Kidney (tissue), 14 donors: ENCODE measurements around the gene OR6A2. TPM values are rescaled to one million over a fixed set of nuclear protein-coding genes. Genes with fewer than 3 reads are reported as not detected.

Experiments used
- DNase-seq, 5 donors: peaks; one replicate each; pipeline ENCODE4 v3.0.0-alpha.2; 2013 to 2020
- FAIRE-seq: peaks from 2 replicates; lab custom pipeline; 2012; peaks lifted over from hg19 to GRCh38; lab: Jason Lieb, UNC
- H3K27ac ChIP-seq, 2 donors: one replicate each; pipeline ENCODE4 v1.7.0; 2013; ENCODE audit warnings: low read depth in 2 of 2, low read length in 2 of 2, inconsistent platforms in 1 of 2
- H3K27me3 ChIP-seq: one replicate; pipeline ENCODE4 v1.7.1; 2013; ENCODE audit warnings: low read length, inconsistent platforms; ENCODE audit not compliant: control insufficient read depth, insufficient read depth
- H3K36me3 ChIP-seq, 3 donors: one replicate each; pipeline versions ENCODE4 v1.7.0 to v1.7.1; 2013; ENCODE audit warnings: low read length in 3 of 3, control low read depth in 1 of 3, inconsistent platforms in 1 of 3; ENCODE audit not compliant: insufficient read depth in 3 of 3, control insufficient read depth in 2 of 3
- H3K4me1 ChIP-seq, 3 donors: one replicate each; pipeline versions ENCODE4 v1.7.0 to v1.7.1; 2013; ENCODE audit warnings: low read length in 3 of 3, inconsistent platforms in 1 of 3, low read depth in 1 of 3; ENCODE audit not compliant: control insufficient read depth in 2 of 3, insufficient read depth in 2 of 3
- H3K4me3 ChIP-seq, 3 donors: one replicate each; pipeline versions ENCODE4 v1.7.0 to v1.8.1; 2013; ENCODE audit warnings: low read length in 3 of 3, control low read depth in 1 of 3, inconsistent platforms in 1 of 3
- H3K9ac ChIP-seq, 3 donors: one replicate each; pipeline versions ENCODE4 v1.7.0 to v1.7.1; 2013; ENCODE audit warnings: low read length in 3 of 3, control low read depth in 1 of 3, inconsistent platforms in 1 of 3
- H3K9me3 ChIP-seq, 3 donors: one replicate each; pipeline versions ENCODE4 v1.7.0 to v1.7.1; 2013; ENCODE audit warnings: low read length in 3 of 3, control low read depth in 1 of 3, inconsistent platforms in 1 of 3; ENCODE audit not compliant: control insufficient read depth in 2 of 3, insufficient read depth in 1 of 3
- intact Hi-C: fragments of 100-400 bp; cut with DNase I; formaldehyde crosslinking; loops from one replicate; pipeline ENCODE4 v1.11.1; 2022
- polyA plus RNA-seq: library from polyadenylated mRNA; stranded (reverse); fragments of 350-450 nt; fragmentation: Illumina TruSeq; extraction: RNeasy Lipid Tissue Mini Kit (QIAGEN cat#74804); gene quantifications from one replicate; pipeline ENCODE4 v1.2.3, GENCODE V29; 2014; ENCODE audit warnings: low read depth, low replicate concordance; ENCODE audit not compliant: insufficient read depth
- total RNA-seq: library from RNA; stranded (reverse); fragmentation: NEBNext Ultra II Directional; extraction: Animal tissue kit (Norgen Biotek cat#: 25700); gene quantifications from one replicate; pipeline ENCODE4 v1.2.1, GENCODE V29; 2021
- TF ChIP-seq, protein P1 (sequence below): IDR thresholded peaks from 3 replicates; pipeline ENCODE4 v1.5.1; 2012; ENCODE audit warnings: mild to moderate bottlenecking, moderate library complexity, borderline replicate concordance; ENCODE audit not compliant: insufficient read depth; ENCODE audit errors: extremely low read depth
- donor health status: control.
- donor health status: control.
- donor health status: control.
- donor health status: control.
- donor health status: control.
- donor health status: DM: yes; HTN: yes; CAD: no.
- donor health status: Normal renal cell carcinoma (clear cell type).

Gene OR6A2
- total and polyA plus RNA-seq, 2 donors from 2014 or later, result 0.25 TPM; not detected in 1

DNA sequence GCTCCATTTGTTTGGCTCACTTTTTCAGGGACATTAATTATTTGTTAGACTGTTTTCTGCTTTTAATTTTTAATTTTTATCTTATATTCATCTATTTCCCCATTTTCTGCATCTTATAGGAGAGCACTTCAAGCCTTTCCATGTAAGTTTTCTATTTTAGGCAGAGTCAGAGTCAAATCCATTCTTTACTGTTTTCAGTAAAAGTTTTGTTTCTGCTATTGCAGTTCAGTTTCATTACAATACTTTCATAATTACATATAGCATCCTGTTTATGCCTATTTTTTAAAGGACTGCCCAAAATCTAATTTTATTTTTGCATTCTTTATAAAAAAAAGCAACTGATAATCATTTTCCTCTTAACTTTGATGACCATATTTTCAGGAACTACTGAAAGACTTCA lies 42.2 kb upstream of the OR6A2 start:
- H3K27me3 ChIP-seq, result no peaks in the 10 kb centered on the region
- FAIRE-seq (no peak), DNase-seq (no peak)
- H3K4me3 ChIP-seq, result no peak overlapping the region
- no peaks in the 10 kb centered on the region for H3K36me3 ChIP-seq
- no peak overlapping the region for H3K9ac ChIP-seq
- intact Hi-C loops, result no loop called here
- no peaks in the 10 kb centered on the region for H3K9me3 ChIP-seq
- TF ChIP-seq, protein P1, sequence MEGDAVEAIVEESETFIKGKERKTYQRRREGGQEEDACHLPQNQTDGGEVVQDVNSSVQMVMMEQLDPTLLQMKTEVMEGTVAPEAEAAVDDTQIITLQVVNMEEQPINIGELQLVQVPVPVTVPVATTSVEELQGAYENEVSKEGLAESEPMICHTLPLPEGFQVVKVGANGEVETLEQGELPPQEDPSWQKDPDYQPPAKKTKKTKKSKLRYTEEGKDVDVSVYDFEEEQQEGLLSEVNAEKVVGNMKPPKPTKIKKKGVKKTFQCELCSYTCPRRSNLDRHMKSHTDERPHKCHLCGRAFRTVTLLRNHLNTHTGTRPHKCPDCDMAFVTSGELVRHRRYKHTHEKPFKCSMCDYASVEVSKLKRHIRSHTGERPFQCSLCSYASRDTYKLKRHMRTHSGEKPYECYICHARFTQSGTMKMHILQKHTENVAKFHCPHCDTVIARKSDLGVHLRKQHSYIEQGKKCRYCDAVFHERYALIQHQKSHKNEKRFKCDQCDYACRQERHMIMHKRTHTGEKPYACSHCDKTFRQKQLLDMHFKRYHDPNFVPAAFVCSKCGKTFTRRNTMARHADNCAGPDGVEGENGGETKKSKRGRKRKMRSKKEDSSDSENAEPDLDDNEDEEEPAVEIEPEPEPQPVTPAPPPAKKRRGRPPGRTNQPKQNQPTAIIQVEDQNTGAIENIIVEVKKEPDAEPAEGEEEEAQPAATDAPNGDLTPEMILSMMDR, result no peak
- H3K27ac ChIP-seq, result no peak overlapping the region
- H3K4me1 ChIP-seq, result no peaks in the 10 kb centered on the region

DNA sequence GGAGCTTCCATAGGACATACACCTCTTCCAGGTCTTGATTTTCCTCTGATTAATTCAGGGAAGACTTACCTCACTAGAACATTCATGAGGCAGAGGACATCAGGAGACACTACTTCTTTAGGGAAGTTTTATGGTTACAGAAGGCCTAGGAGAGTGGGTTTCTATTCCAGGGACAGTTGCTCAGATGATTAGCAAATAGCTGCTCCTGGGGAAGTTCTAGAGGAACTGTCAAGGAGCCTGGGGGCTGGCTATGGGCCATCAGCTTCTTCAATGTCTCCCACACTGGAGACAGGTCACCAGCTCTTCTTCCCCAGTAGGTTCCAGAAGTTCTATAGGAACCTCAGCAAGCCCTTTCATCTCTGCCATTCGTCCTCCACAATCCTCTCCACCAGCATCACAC lies 34.5 kb upstream of the OR6A2 start:
- H3K9ac ChIP-seq, result no peak overlapping the region
- H3K4me3 ChIP-seq, result no peak overlapping the region
- H3K4me1 ChIP-seq, result no peaks in the 10 kb centered on the region
- FAIRE-seq, result no peak
- H3K9me3 ChIP-seq, result no peaks in the 10 kb centered on the region
- no peaks in the 10 kb centered on the region for H3K27me3 ChIP-seq
- intact Hi-C loops, result no loop called here
- no peak overlapping the region for H3K27ac ChIP-seq
- TF ChIP-seq, protein P1, result no peak
- no peaks in the 10 kb centered on the region for H3K36me3 ChIP-seq
- no peak for DNase-seq

DNA sequence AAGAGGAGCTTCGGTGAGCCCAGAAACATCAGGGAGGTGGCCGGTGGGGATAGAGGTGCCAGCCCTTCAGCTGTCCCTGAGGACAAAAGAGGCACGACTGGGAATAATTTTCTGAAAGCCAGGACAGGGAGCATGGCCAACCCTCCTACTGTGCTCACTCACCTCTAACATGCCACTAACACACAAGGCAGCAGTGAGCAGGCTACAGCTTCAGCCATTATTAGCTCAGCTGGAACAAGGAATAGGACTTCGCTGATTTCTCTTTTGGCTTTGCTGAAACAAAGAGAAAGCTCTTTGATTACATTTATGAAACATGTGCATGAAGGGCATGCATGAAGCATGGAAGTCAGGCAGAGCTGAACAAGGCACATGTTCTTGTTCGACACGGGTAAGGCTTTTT lies 33.9 kb upstream of the OR6A2 start:
- H3K27me3 ChIP-seq, result no peaks in the 10 kb centered on the region
- H3K36me3 ChIP-seq, result no peaks in the 10 kb centered on the region
- no peak overlapping the region for H3K9ac ChIP-seq
- H3K27ac ChIP-seq, result no peak overlapping the region
- FAIRE-seq, result no peak
- intact Hi-C loops, result no loop called here
- TF ChIP-seq, protein P1, result no peak
- H3K4me3 ChIP-seq, result no peak overlapping the region
- H3K4me1 ChIP-seq, result no peaks in the 10 kb centered on the region
- no peak for DNase-seq
- H3K9me3 ChIP-seq, result no peaks in the 10 kb centered on the region

DNA sequence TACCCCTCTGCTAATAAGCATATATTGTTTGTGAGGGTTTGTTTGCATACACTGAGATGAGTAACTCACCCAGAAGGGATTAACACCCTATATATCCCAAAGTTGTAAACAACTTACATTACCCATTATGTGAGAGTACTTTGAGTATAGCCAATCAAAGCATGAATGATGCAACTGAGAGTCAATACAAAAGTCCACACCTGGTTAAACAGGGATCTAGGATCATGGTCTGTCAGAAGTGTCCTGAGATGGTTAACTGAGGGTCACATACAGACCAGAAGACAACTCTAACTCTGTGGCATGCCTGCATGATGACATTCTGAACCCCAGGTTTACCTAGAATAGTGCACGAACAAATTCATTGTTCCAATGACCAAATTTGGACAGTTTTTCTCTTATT lies 28.6 kb upstream of the OR6A2 start:
- no peak overlapping the region for H3K27ac ChIP-seq
- no peak for DNase-seq
- H3K4me3 ChIP-seq, result no peak overlapping the region
- H3K9me3 ChIP-seq, result no peaks in the 10 kb centered on the region
- H3K9ac ChIP-seq, result no peak overlapping the region
- intact Hi-C loops, result no loop called here
- FAIRE-seq, result no peak
- H3K27me3 ChIP-seq, result no peaks in the 10 kb centered on the region
- no peaks in the 10 kb centered on the region for H3K4me1 ChIP-seq
- TF ChIP-seq, protein P1, result no peak
- H3K36me3 ChIP-seq, result no peaks in the 10 kb centered on the region
